HG02759 (cell line): ENCODE measurements around the gene FCGR2B.
A peak's percentile ranks its signal among the peaks of the same experiment; 100 is the strongest.
"Not testable (repeated sequence)": the region's sequence is repeated elsewhere in the genome, so short reads cannot be mapped to it uniquely, and the experiment has no call there.

Experiments used
- ATAC-seq: cut with Tn5 transposase; IDR thresholded peaks from one replicate; pipeline ENCODE4 v1.9.1; 2021; ENCODE audit warnings: mild to moderate bottlenecking, moderate library complexity; ENCODE audit not compliant: unreplicated experiment

The FCGR2B gene

DNA sequence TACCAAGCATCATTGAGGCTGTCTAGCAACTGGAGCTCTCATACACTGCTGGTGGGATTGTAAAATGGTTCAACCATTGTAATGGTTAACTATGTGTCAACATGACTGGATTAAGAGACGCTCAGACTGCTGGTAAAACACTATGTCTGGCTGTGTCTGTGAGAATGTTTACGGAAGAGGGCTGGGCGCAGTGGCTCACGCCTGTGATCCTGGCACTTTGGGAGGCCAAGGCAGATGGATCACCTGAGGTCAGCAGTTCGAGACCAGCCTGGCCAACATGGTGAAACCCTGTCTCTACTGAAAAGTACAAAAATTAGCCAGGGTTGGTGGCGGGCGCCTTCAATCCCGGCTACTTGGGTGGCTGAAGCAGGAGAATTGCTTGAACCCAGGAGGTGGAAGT lies 39.3 kb downstream of the FCGR2B start:
- no peak for ATAC-seq

GRCh38 chr1:161705537-161705936 lies 42.6 kb downstream of the FCGR2B start:
- peak; percentile 61 for ATAC-seq

GRCh38 chr1:161706113-161706481 lies 43.2 kb downstream of the FCGR2B start:
- no peak for ATAC-seq

GRCh38 chr1:161706482-161707347 lies 43.8 kb downstream of the FCGR2B start, which contains the start of gene FCRLA:
Gene FCRLA, plus strand, starts transcription at chr1:161707229. Its CDS starts 36 bp downstream, at chr1:161707265.
- peak; percentile 66 for ATAC-seq

DNA sequence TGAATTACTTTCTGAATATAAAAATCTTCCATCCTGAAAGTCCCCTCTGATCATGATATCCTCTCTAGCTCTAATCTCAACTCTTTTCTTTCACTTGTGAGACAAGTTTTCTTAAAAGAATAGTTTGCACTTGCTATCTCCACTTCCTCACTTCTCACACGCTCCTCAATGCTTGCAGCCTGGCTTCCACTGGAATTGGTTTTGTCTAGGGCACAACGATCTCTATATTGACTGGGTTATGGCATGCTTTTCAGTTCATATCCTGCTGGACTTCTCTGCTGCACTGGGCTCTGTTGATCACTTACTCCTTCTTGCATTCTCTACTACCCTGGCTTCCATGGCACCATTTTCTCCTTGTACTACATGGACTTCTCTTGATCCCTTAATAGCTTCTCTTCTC lies 44.6 kb downstream of the FCGR2B start:
- ATAC-seq, result no peak

- no peak for ATAC-seq
These were observed 46.4 kb downstream of the FCGR2B start for GRCh38 chr1:161709373-161709772.

DNA sequence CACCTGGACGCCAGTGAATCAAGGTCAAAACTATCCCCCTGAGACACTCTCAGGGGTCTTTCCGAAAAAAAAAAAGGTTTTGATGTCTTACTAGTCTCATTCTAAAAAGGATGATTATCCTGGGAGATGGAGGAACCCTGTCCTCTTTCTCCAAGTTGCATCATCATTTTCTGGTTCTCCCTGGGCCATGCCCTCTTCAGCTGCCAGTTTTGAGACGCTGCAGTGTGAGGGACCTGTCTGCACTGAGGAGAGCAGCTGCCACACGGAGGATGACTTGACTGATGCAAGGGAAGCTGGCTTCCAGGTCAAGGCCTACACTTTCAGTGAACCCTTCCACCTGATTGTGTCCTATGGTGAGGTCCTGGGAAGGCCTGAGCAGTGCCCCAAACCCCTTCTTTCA lies 47.6 kb downstream of the FCGR2B start:
- no peak for ATAC-seq

GRCh38 chr1:161718559-161719324 lies 55.8 kb downstream of the FCGR2B start:
- ATAC-seq, result peak; percentile 72

GRCh38 chr1:161719325-161719611 lies 56.3 kb downstream of the FCGR2B start:
- peak; percentile 57 for ATAC-seq

DNA sequence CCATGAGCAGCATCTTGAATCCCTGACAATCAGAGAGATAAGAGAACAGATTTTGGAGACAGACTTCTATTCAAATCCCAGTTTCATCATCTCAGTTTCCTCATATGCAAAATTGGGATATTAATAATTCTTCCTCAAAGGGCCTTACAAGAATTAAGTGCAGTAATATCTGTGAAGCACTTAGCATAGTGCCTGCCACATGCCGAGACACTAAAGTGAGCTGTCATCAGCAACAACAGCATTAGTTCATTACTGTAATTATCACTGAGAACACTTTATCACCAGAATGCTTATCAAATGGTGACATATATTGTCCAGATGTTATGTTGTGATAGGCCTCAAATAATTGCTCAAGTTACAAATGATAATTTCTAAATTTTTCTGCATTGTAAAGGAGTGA lies 57.5 kb downstream of the FCGR2B start:
- ATAC-seq, result no peak

DNA sequence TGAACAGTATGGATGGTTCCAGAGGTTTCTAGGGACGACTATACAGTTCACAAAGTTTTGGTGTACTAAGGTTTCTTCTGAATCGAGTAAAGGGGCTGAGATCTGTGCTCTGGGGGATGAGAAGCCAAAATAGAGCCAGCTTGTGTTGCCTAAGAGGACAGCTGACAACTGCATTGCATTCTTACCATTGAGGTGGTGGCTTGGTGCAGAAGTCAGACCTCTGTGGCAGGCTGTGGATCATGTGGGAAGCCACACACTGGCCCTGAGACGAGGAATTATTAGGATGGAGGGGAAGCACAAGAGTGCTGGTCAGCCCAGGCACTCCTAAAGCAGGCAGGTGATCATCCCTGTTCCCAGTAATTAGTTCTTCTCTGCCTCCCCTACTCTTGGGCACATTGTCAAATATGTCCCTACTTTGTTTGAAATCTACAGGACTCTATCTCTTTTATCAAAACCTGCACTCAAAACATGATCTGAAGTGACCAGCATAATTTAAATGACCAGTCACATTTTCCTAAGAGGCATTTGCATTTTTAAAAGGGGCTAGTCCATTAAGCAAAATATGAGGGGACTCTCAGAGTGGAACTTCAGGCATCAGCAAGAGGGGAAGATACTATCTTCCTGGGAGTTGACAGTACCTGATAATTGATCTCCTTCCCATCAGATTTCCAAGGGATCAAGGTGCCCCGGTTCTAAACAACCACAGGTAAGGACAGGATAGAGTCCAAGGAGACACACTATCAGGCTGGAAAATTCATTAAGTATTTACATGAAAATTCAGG lies 58.2 kb downstream of the FCGR2B start, which contains the start of gene FCRLB:
Gene FCRLB, plus strand, starts transcription at position 589 of the 782 bp plus-strand sequence. CDS start 1,129 bp downstream, outside the sequence.
- ATAC-seq, result no peak

- ATAC-seq, result no peak
These were observed 58.9 kb downstream of the FCGR2B start for GRCh38 chr1:161721738-161722343.

GRCh38 chr1:161722406-161722805 lies 59.5 kb downstream of the FCGR2B start:
- no peak for ATAC-seq

DNA sequence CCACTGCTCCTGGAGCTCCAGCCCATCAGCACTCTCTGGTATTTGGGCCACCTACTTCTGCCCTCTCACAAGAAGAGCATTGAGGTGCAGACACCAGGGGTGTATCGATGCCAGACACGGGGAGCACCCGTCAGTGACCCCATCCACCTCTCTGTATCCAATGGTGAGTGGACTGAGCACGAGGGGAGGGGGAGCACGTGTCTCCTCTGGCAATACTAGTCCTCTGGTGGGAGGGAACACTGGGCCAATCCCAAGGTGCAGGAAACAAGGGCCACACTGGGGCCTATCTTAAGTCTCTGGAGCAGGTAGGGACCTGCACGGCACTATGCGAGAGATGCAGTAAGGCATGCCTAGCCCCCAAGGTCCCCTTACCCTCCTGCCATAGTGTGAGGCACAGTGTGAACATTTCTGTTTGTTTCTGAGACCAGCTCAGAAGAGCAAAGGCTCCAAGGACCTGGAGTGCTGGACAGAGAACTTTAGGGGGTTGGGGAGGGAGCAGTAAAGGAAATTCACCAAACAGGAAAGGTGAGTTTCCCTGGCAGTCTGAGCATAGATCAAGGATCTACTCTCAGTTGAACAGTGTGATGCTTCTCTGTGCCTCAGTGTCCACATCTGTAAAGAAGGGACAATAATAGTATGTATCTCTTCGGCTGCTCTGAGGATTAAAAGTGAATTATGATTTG lies 60.7 kb downstream of the FCGR2B start:
- no peak for ATAC-seq

- not testable (repeated sequence) for ATAC-seq
These were observed 62.4 kb downstream of the FCGR2B start for GRCh38 chr1:161725258-161725907.

GRCh38 chr1:161725908-161726472 lies 63.0 kb downstream of the FCGR2B start:
- peak; percentile 24 for ATAC-seq

- ATAC-seq, result peak; percentile 63
These were observed 63.7 kb downstream of the FCGR2B start for GRCh38 chr1:161726473-161727255.

DNA sequence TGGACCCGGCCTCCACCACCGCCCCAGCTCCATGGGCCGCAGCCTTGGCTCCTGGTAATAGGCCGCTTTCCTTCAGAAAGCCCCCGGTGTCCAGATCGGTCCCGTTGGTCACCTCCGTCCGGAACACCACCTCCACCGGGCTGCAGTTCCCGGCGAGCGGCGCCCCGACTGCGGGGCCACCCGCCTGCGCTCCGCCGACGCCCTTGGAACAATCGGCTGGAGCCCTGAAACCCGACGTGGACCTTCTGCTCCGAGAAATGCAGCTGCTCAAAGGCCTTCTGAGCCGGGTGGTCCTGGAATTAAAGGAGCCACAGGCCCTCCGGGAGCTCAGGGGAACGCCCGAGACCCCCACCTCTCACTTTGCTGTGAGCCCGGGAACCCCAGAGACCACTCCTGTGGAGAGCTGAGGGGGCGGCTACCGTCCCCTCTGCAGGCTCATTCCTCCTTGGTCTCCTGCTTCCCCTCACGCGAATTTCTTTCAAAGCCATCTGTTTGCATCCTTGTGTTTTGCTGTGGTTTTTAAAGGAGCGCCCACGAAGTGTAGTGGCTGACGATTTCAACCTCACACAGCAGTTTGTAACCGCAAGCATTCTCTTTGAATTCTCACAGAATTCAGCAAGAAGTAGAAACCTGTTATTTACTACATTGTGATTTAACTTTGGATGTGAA lies 64.4 kb downstream of the FCGR2B start:
- ATAC-seq, result peak; percentile 14
